Ovary (tissue), 9 donors: ENCODE data around the gene PLEKHF1. TPM values are rescaled to one million over a fixed set of nuclear protein-coding genes. Genes with fewer than 3 reads are reported as not detected.
A peak's percentile ranks its signal among the peaks of the same experiment; 100 is the strongest.
"Not testable (repeated sequence)": the region's sequence is repeated elsewhere in the genome, so short reads cannot be mapped to it uniquely, and the experiment has no call there.

Experiments
- DNase-seq, 5 donors: peaks; one replicate each; pipeline ENCODE4 v3.0.0-alpha.2; 2019 to 2020
- H3K27ac ChIP-seq, 2 donors: fragments of 200-600 bp; one replicate each; pipeline versions ENCODE4 v1.5.1 to v1.8.0; 2019 to 2022
- H3K27me3 ChIP-seq: fragments of 200-600 bp; one replicate; pipeline ENCODE4 v1.8.0; 2022
- H3K36me3 ChIP-seq: fragments of 200-600 bp; sonication (generic); one replicate; pipeline ENCODE4 v1.5.1; 2019
- H3K4me1 ChIP-seq: one replicate; pipeline ENCODE4 v1.8.1; 2013; ENCODE audit warnings: mild to moderate bottlenecking, moderate library complexity; ENCODE audit not compliant: insufficient read depth
- H3K4me3 ChIP-seq: fragments of 200-600 bp; sonication (generic); one replicate; pipeline ENCODE4 v1.5.1; 2017
- H3K9me3 ChIP-seq, 2 donors: fragments of 200-600 bp in 1 of 2; sonication (generic) in 1 of 2; one replicate each; pipeline versions ENCODE4 v1.5.1 to v1.8.1; 2013 to 2019; ENCODE audit warnings: mild to moderate bottlenecking in 1 of 2, moderate library complexity in 1 of 2
- CTCF ChIP-seq, 3 donors: fragments of 450-650 bp in 2 of 3; fragments of 200-600 bp in 1 of 3; IDR thresholded peaks; one replicate each; pipeline versions ENCODE4 v1.5.1 to v1.8.0; 2016 to 2022; ENCODE audit warnings: antibody characterized with exemption in 3 of 3, mild to moderate bottlenecking in 1 of 3
- EP300 ChIP-seq: sonication (generic); formaldehyde crosslinking; IDR thresholded peaks from one replicate; pipeline ENCODE4 v1.6.1; 2017; ENCODE audit warnings: antibody characterized with exemption
- POLR2A ChIP-seq: fragments of 450-650 bp; IDR thresholded peaks from one replicate; pipeline ENCODE4 v1.6.1; 2017; ENCODE audit warnings: antibody characterized with exemption, mild to moderate bottlenecking, moderate library complexity
- WGBS, 3 donors: extraction: QIAGEN DNeasy Blood & Tissue Kit in 1 of 3; methylation state at CpG; one replicate each; pipeline versions ENCODE4 v1.1.5 to v1.1.7; 2013 to 2017; 5-methylcytosine and 5-hydroxymethylcytosine counted together
- intact Hi-C, 4 donors: fragments of 100-400 bp; cut with DNase I; formaldehyde crosslinking; loops; one replicate each; pipeline versions ENCODE4 v1.11.0 to v1.15.1; 2022 to 2023
- polyA plus RNA-seq, 2 donors: library from polyadenylated mRNA; stranded (reverse); fragments of 200-250 nt in 1 of 2; fragments of 350-450 nt in 1 of 2; fragmentation: Illumina TruSeq in 1 of 2; extraction: RNeasy Lipid Tissue Mini Kit (QIAGEN cat#74804) in 1 of 2; gene quantifications; one replicate each; pipeline ENCODE4 v1.2.3, GENCODE V29; 2013 to 2014
- total RNA-seq, 7 donors: library from RNA; depleted of rRNA in 2 of 7; stranded (reverse); fragments of >200 nt in 2 of 7; fragmentation: NEBNext Ultra II Directional in 3 of 7; extraction: Animal tissue kit (Norgen Biotek cat#: 25700) in 3 of 7; gene quantifications; one replicate each; pipeline versions ENCODE4 v1.1.0 to v1.2.4, GENCODE V29; 2016 to 2023
- donor health status: DM: no; HTN: no; CAD: no; lungs with moderate emphysema.
- donor health status: DM: no; HTN: no; CAD: no.
- donor health status: Bipolar disorder and iron deficiency.
- donor health status: DM: yes; HTN: yes; CAD: no.
- donor health status: DM: no; HTN: no; CAD: no.
- donor health status: DM: yes; HTN: yes; CAD: no.

PLEKHF1 gene
- total and polyA plus RNA-seq, 9 donors = 0.92 to 19.1 (median 13.7) TPM

- Histone ChIP-seq H3K4me3 (no peak overlapping the region), H3K9me3 (no peaks in the 10 kb centered on the region), H3K27me3 (no peaks in the 10 kb centered on the region), H3K36me3 (no peaks in the 10 kb centered on the region), H3K4me1 (no peaks in the 10 kb centered on the region), H3K27ac (no peak overlapping the region)
- intact Hi-C loops = no loop called here
- TF ChIP-seq CTCF (IDR thresholded peaks at IDR 0.05) = no peak
- TF ChIP-seq EP300 = no peak
- no peak for TF ChIP-seq POLR2A
- WGBS, 3 donors = 30 to 62% (median 52%) methylated on average over 6 of the region's 6 CpGs
- no peak for DNase-seq
Measured at GRCh38 chr19:29706635-29707034, 41.4 kb downstream of the PLEKHF1 start.

- 53 to 74% (median 64%) methylated on average over 18 of the region's 18 CpGs for WGBS, 3 donors
- DNase-seq = peak in 1 of 5 donors; percentile 34
- TF ChIP-seq CTCF (IDR thresholded peaks at IDR 0.05) (no peak), EP300 (no peak), POLR2A (no peak)
- H3K36me3 ChIP-seq = no peaks in the 10 kb centered on the region
- intact Hi-C loops = no loop called here
- H3K4me3 ChIP-seq = no peak overlapping the region
- H3K27ac ChIP-seq = no peak overlapping the region
- peaks cover 2% of the 10 kb centered on the region for H3K4me1 ChIP-seq
- H3K27me3 ChIP-seq = no peaks in the 10 kb centered on the region
- no peaks in the 10 kb centered on the region for H3K9me3 ChIP-seq
Measured at GRCh38 chr19:29708554-29709439, 43.5 kb downstream of the PLEKHF1 start.

- intact Hi-C loops, H3K27ac ChIP-seq, H3K4me1 ChIP-seq, H3K27me3 ChIP-seq, H3K4me3 ChIP-seq, H3K9me3 ChIP-seq, H3K36me3 ChIP-seq: not testable (repeated sequence)
- WGBS, 3 donors = 92 to 96% (median 93%) methylated on average over 2 of the region's 2 CpGs
- peak in 1 of 5 donors; percentile 3 for DNase-seq
Measured at GRCh38 chr19:29709440-29709798, 44.2 kb downstream of the PLEKHF1 start.

GRCh38 chr19:29711584-29712132 is 46.4 kb downstream of the PLEKHF1 start:
- WGBS, 3 donors = 78 to 85% (median 80%) methylated on average over 6 of the region's 6 CpGs

More at GRCh38 chr19:29711584-29712132, 46.4 kb downstream of the PLEKHF1 start:
- intact Hi-C loops = no loop called here
- Histone ChIP-seq H3K9me3 (no peaks in the 10 kb centered on the region), H3K4me1 (peaks cover 2% of the 10 kb centered on the region), H3K27ac (no peak overlapping the region), H3K4me3 (no peak overlapping the region), H3K27me3 (no peaks in the 10 kb centered on the region), H3K36me3 (no peaks in the 10 kb centered on the region)
- no peak for DNase-seq
- TF ChIP-seq POLR2A (no peak), EP300 (no peak), CTCF (IDR thresholded peaks at IDR 0.05) (no peak)
